HT-29 (cell line): ENCODE measurements around the gene XCR1. TPM values are rescaled to one million over a fixed set of nuclear protein-coding genes. Genes with fewer than 3 reads are reported as not detected.
"Not testable (repeated sequence)": the region's sequence is repeated elsewhere in the genome, so short reads cannot be mapped to it uniquely, and the experiment has no call there.

Experiments
- DNase-seq: peaks from one replicate; pipeline ENCODE4 v3.0.0-alpha.2; 2015; ENCODE audit warnings: low spot score
- total RNA-seq: library from RNA; depleted of rRNA; stranded (reverse); fragments of >200 nt; shearing (Covaris generic); gene quantifications from 2 replicates; pipeline ENCODE4 v1.2.3, GENCODE V29; 2014

XCR1 gene
- total RNA-seq, 1 experiment from 2014 or later, result not detected

DNA sequence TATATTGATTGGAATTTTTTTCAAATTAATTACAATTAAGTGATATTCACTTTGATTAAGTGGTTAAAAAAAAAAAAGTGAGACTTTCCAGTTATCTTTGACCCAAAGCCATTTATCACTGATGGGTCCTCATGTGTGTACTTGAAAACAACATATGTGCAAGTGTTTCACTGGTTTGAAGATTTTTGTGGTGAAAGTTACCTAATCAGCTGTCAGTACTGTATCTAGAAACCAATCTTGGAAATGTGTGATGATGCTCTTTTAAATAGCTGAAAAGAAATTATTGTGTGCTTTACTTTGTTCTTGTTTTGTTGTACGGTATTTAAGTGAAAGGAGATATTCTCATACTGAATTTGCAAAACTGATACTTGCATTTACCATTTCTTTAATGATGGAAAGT, 11.6 kb upstream of the XCR1 start:
- no peak for DNase-seq

- not testable (repeated sequence) for DNase-seq
Measured at GRCh38 chr3:46038071-46038470, 10.8 kb upstream of the XCR1 start.

DNA sequence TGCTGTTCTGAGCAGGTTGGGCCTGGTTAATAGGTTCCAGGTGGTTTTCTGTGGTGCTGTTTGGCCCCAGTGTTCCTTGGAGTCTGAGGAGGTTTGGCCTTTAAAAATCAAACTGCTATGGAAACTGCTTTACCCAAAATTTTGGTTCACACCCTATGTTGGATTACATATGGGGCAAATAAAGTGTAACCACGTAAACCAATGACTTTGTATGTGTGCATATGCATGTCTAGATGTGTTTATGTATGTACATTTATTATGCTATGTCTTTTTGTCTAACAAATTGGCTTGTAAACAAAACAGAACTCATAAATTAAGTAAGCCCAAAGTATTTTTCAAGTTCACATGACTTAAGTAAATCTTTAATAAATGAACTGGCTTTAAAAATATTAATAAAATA, 8.9 kb upstream of the XCR1 start:
- no peak for DNase-seq

GRCh38 chr3:46031747-46032146, 4.5 kb upstream of the XCR1 start:
- DNase-seq, result no peak

DNA sequence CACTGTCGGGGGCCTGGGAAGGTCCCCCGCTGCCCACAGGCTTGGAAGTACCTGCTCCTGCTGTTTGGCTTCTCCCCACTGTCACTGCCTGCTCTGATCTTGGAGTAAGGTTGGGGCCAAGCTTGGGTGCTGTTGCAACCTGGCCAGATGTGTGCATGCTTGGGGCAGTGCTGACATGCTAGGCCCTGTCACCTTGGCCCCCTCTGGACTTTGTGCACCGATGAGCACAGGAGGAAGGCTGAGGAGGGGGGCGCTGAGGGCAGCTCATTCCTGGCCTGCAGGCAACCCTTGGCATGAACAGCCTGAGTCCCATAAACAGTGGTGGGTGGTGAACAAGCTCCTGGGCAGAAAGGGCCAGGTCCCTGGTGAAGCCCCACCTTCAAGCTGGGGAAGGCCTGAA, 4.0 kb upstream of the XCR1 start:
- no peak for DNase-seq

DNA sequence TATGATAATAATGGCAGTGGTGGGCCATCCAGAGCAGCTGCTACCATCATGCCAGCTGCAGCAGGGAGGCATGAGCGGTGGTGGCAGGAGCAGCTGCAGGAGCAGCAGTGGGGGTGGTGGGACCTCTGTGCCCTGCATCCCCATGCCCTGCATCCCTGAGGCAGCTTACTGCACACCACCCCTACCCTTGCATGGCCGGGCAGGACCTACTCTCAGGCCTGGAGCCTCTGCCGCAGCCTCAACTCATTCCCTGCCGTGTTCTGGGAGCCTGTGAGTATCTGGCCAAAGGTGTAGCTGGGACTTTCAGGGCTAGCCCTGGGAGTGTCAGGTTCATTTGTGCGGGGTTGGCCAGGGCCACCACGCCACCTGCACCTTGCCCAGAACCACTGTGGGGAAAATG, 3.3 kb upstream of the XCR1 start:
- no peak for DNase-seq

DNA sequence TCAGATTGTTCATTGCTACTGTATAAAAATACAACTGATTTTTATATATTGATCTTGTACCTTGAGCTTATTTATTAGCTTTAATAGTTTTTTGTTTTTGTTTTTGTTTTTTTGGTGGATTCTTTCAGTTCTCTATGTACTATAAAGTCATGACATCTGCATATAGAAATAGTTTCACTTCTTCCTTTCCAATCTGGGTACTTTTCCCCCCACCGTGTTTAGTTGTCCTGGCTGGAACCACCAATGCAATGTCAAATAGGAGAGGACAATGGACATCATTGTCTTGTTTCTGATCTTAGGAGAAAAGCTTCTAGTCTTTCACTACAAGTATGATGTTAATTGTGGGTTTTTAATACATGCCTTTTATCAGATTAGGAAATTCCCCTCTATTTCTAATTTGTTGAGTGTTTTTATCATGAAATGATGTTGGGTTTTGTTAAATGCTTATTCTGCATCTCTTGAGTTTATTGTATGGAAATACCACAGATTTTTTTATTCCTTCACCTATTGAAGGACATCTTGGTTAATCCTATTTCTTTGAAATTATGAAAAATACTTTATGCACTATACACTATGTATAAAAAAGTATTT, 2.8 kb upstream of the XCR1 start:
- no peak for DNase-seq

GRCh38 chr3:46027736-46028397, 584 bp upstream of the XCR1 start:
- no peak for DNase-seq

GRCh38 chr3:46025139-46025538, 2.1 kb downstream of the XCR1 start:
- no peak for DNase-seq

DNA sequence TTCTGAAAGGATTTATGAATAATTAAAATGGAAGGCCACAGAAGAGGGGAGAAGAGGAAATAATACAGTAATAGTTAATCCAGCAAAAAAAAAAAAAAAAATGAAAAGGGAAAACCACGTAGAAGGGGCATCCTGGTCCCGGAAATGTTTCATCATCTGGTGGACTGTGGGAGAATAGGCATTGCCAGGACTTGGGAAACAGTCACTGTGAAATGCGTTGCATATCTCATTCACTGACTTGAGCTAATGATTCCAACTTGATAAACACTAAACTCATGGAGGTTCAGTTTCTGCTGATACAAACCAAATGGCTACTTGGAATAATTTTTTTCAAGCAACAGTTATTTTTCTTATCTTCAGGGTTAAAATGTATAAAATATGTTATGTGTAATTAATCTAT, 3.2 kb downstream of the XCR1 start:
- no peak for DNase-seq

- DNase-seq, result no peak
Measured at GRCh38 chr3:46022909-46023785, 4.1 kb downstream of the XCR1 start.

- DNase-seq, result no peak
Measured at GRCh38 chr3:46021516-46021915, 5.8 kb downstream of the XCR1 start.

GRCh38 chr3:46020766-46021510, 6.3 kb downstream of the XCR1 start:
- DNase-seq, result no peak

GRCh38 chr3:46019707-46020106, 7.6 kb downstream of the XCR1 start:
- DNase-seq, result no peak

GRCh38 chr3:46017720-46018119, 9.6 kb downstream of the XCR1 start:
- DNase-seq, result no peak

- no peak for DNase-seq
Measured at GRCh38 chr3:46013316-46014094, 13.8 kb downstream of the XCR1 start.

DNA sequence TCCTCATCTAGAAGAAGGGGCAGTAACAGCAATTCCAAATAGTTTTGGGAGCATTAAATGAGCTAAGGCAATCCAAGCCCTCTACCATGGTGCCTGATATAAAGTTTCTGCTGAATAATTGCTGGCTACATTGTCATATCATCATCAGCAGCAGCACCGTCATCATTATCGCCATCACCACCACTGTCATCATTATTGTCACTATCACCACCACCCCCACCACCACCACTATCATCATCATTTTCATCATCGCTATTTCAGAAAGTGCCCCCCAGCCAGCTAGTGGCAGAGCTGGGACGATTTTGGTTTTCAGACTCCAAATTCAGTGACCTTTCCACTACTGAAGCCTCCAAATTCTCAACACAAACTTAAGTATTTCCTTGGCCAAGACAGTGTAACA, 15.0 kb downstream of the XCR1 start:
- no peak for DNase-seq

DNA sequence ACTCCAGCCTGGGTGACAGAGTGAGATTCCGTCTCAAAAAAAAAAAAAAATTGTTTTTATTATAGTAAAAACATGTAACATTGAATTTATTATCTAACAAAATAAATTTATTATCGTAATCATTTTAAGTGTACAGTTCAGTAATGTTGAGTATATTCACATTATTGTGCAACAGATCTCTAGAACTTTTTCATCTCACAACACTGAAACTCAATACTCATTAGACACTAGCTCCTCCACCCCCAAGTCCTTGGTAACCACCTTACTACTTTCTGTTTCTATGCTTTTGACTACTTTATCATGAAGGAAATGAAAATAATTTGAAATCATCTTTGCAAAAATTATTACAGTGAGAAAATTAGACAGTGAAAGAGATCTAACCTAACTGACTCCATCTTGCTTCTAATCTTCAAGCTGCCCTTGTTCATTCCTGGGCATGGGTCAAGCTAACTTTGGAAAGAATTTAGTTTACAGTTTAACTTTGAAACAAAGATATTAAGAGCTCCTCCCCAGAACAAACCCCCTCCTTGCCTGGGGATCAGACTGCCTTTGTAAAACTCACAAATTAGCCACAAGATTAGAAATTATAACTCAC, 16.7 kb downstream of the XCR1 start:
- no peak for DNase-seq

DNA sequence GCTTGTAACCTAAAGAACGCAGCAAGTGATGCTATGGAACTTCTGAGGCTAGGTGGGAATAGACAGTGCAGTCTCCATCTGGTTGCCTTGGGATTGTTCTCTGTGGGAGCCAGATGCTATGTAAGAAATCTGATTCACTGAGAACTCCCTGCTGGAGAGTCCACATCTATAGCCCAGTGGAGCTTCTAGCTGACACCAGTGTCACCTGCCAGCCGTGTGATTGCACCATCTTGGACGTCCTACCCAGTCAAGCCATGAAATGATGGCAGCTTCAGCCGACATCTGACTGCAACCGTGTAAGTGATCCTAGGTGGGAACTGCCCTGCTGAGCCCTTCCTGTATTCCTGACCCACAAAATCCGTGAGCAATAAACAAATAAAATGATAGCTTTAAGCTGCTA, 19.2 kb downstream of the XCR1 start:
- no peak for DNase-seq

- DNase-seq, result no peak
Measured at GRCh38 chr3:46007280-46007679, 20.0 kb downstream of the XCR1 start.
